CD4-positive, alpha-beta T cell (primary cell): ENCODE measurements around the gene ARID1A. TPM values are rescaled to one million over a fixed set of nuclear protein-coding genes. Genes with fewer than 3 reads are reported as not detected.

Experiments
- ATAC-seq: fragments of 200-7000 bp; cut with Tn5 transposase; one replicate; pipeline ENCODE4 v1.10.0; 2022; ENCODE audit warnings: mild to moderate bottlenecking; ENCODE audit not compliant: poor library complexity
- CTCF ChIA-PET: fragments of 350-600 bp; sonication (Branson Sonifier 250); formaldehyde crosslinking; loops from one replicate; lab custom pipeline; 2021; ENCODE audit warnings: antibody characterized with exemption, inconsistent platforms; lab: Charles Lee
- POLR2A ChIA-PET: fragments of 350-600 bp; sonication (Branson Sonifier 250); formaldehyde crosslinking; loops from one replicate; lab custom pipeline; 2021; ENCODE audit warnings: antibody characterized with exemption, inconsistent platforms; lab: Charles Lee
- DNase-seq, 14 experiments: peaks; one replicate each; pipeline ENCODE4 v3.0.0-alpha.2; 2013 to 2020; ENCODE audit warnings: mixed read lengths in 2 of 14
- H3K27ac ChIP-seq, 2 donors: one replicate each; pipeline versions ENCODE4 v1.5.1 to v1.7.0; 2013; ENCODE audit warnings: low read length in 2 of 2, low read depth in 1 of 2, mild to moderate bottlenecking in 1 of 2
- H3K27me3 ChIP-seq, 2 experiments: 1 replicate in 1 of 2; 2 replicates in 1 of 2; pipeline versions ENCODE4 v1.6.1 to v1.7.0; 2013; ENCODE audit warnings: low read length in 2 of 2, control low read depth in 1 of 2, mild to moderate bottlenecking in 1 of 2, moderate library complexity in 1 of 2; ENCODE audit not compliant: insufficient read depth in 2 of 2, control insufficient read depth in 1 of 2
- H3K36me3 ChIP-seq: one replicate; pipeline ENCODE4 v1.6.1; 2013; ENCODE audit warnings: low read length, control low read depth; ENCODE audit not compliant: insufficient read depth
- H3K4me1 ChIP-seq: one replicate; pipeline ENCODE4 v1.6.1; 2013; ENCODE audit warnings: low read length, control low read depth; ENCODE audit not compliant: insufficient read depth
- H3K4me3 ChIP-seq: one replicate; pipeline ENCODE4 v1.5.1; 2013; ENCODE audit warnings: mild to moderate bottlenecking, low read length, moderate library complexity
- H3K9me3 ChIP-seq, 2 experiments: 1 replicate in 1 of 2; 2 replicates in 1 of 2; pipeline versions ENCODE4 v1.6.1 to v1.7.0; 2013; ENCODE audit warnings: low read length in 2 of 2, mild to moderate bottlenecking in 2 of 2, control low read depth in 1 of 2, moderate library complexity in 1 of 2; ENCODE audit not compliant: control insufficient read depth in 1 of 2, insufficient read depth in 1 of 2
- H3K27ac Mint-ChIP-seq: one replicate; pipeline ENCODE4 v1.8.0; 2020; ENCODE audit warnings: mixed read lengths
- H3K27me3 Mint-ChIP-seq: one replicate; pipeline ENCODE4 v1.8.0; 2021; ENCODE audit warnings: mixed read lengths
- H3K36me3 Mint-ChIP-seq: one replicate; pipeline ENCODE4 v1.8.0; 2021; ENCODE audit warnings: low read depth, mixed read lengths
- H3K4me1 Mint-ChIP-seq: one replicate; pipeline ENCODE4 v1.8.0; 2021; ENCODE audit warnings: low read depth, mixed read lengths
- H3K4me3 Mint-ChIP-seq: one replicate; pipeline ENCODE4 v1.8.0; 2020; ENCODE audit warnings: mild to moderate bottlenecking, mixed read lengths
- H3K9me3 Mint-ChIP-seq: one replicate; pipeline ENCODE4 v1.8.0; 2020; ENCODE audit warnings: mixed read lengths
- intact Hi-C, 2 experiments: fragments of 100-400 bp; cut with DNase I in 1 of 2; cut with micrococcal nuclease in 1 of 2; formaldehyde crosslinking; loops; one replicate each; pipeline versions ENCODE4 v1.15.1 to v1.9.0; 2023 to 2025; cut with DNase I, micrococcal nuclease
- total RNA-seq, 174 experiments: library from RNA in 2 of 174; stranded (reverse) in 2 of 174; gene quantifications; one replicate each; pipeline ENCODE4 v1.2.3 and lab custom pipeline; 2021 to 2026
- TF ChIP-seq, protein P1 (sequence below): fragments of 200-600 bp; IDR thresholded peaks from one replicate; pipeline ENCODE4 v1.8.0; 2022; ENCODE audit warnings: antibody characterized with exemption, mild to moderate bottlenecking

The ARID1A gene
- total RNA-seq, 2 experiments from 2014 or later = 102 to 103 TPM

DNA sequence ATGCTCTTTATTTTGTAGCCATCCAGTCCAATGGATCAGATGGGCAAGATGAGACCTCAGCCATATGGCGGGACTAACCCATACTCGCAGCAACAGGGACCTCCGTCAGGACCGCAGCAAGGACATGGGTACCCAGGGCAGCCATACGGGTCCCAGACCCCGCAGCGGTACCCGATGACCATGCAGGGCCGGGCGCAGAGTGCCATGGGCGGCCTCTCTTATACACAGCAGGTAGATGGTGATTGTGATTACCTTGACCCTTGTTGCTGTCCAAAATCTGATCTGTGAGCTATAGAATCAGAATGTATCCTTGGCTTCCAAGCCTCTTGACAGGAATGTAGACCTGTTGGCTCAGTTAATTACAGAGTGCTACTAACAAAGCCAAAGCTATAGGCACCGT lies 33.8 kb downstream of the ARID1A start:
- peaks cover 63% of the 10 kb centered on the region for H3K36me3 Mint-ChIP-seq

DNA sequence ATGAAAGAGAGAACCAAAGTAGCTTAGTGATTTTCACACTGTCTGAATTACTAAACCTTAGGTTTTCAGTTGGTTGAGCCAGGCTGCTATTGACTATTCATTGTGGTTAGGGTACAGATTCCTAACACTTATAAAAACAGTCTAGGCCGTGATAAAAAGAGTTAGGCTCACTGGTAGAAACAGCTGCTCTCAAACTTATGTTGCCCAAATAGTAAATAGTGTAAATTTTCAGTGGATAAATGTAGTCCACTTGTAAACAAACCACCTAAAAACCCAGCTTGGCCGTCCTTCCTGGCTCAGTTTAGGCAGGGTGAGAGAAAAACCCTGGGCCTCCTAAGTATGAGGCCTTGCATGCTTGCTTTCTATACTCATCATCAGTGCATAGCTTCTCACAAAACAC lies 34.9 kb downstream of the ARID1A start:
- no peaks in the 10 kb centered on the region for H3K9me3 Mint-ChIP-seq
- no peak for DNase-seq
- no peaks in the 10 kb centered on the region for H3K27me3 Mint-ChIP-seq
- intact Hi-C loops = no loop called here
- ATAC-seq = no peak
- no peaks in the 10 kb centered on the region for H3K9me3 ChIP-seq
- TF ChIP-seq, protein P1, sequence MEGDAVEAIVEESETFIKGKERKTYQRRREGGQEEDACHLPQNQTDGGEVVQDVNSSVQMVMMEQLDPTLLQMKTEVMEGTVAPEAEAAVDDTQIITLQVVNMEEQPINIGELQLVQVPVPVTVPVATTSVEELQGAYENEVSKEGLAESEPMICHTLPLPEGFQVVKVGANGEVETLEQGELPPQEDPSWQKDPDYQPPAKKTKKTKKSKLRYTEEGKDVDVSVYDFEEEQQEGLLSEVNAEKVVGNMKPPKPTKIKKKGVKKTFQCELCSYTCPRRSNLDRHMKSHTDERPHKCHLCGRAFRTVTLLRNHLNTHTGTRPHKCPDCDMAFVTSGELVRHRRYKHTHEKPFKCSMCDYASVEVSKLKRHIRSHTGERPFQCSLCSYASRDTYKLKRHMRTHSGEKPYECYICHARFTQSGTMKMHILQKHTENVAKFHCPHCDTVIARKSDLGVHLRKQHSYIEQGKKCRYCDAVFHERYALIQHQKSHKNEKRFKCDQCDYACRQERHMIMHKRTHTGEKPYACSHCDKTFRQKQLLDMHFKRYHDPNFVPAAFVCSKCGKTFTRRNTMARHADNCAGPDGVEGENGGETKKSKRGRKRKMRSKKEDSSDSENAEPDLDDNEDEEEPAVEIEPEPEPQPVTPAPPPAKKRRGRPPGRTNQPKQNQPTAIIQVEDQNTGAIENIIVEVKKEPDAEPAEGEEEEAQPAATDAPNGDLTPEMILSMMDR = no peak
- H3K27me3 ChIP-seq = no peaks in the 10 kb centered on the region
- ChIA-PET CTCF (interaction anchor here (1.3 kb wide), 1 partner anchor 53 kb away, joined by 4 read pairs; no protein-coding TSS in a partner anchor), POLR2A (interaction anchor here (0.9 to 3.9 kb wide), 3 partner anchors 9 to 38 kb away, joined by 3 to 19 read pairs (median 8); no protein-coding TSS in a partner anchor)
- peaks cover 62% of the 10 kb centered on the region for H3K36me3 ChIP-seq
- peaks cover 56% of the 10 kb centered on the region for H3K4me1 ChIP-seq
- H3K4me3 ChIP-seq = no peak overlapping the region
- peak overlapping the region in 1 of 2 donors; percentile 15 for H3K27ac ChIP-seq
- peak overlapping the region; percentile 84 for H3K27ac Mint-ChIP-seq
- H3K4me3 Mint-ChIP-seq = no peak overlapping the region
- H3K4me1 Mint-ChIP-seq = peaks cover 94% of the 10 kb centered on the region
- peaks cover 71% of the 10 kb centered on the region for H3K36me3 Mint-ChIP-seq

More for the DNA sequence above, 33.8 kb downstream of the ARID1A start:
- H3K27ac Mint-ChIP-seq = peak overlapping the region; percentile 85
- ChIA-PET CTCF (interaction anchor here (1.1 to 3.4 kb wide), 3 partner anchors 10 to 33 kb away, joined by 3 to 12 read pairs (median 12); no protein-coding TSS in a partner anchor), POLR2A (interaction anchor here (1.6 to 4.3 kb wide), 4 partner anchors 13 to 37 kb away, joined by 8 to 29 read pairs (median 23); no protein-coding TSS in a partner anchor)
- H3K27me3 ChIP-seq = no peaks in the 10 kb centered on the region
- DNase-seq (no peak), ATAC-seq (no peak)
- H3K9me3 ChIP-seq = no peaks in the 10 kb centered on the region
- no peak overlapping the region for H3K4me3 Mint-ChIP-seq
- no peaks in the 10 kb centered on the region for H3K27me3 Mint-ChIP-seq
- peaks cover 55% of the 10 kb centered on the region for H3K36me3 ChIP-seq
- no peak overlapping the region for H3K27ac ChIP-seq
- no peaks in the 10 kb centered on the region for H3K9me3 Mint-ChIP-seq
- peaks cover 59% of the 10 kb centered on the region for H3K4me1 ChIP-seq
- intact Hi-C loops = loop anchor here in 1 of 2 experiments (10.0 kb wide), 1 partner anchor 55 kb away; the partner anchor contains the start of gene PIGV
- TF ChIP-seq, protein P1 = no peak
- H3K4me1 Mint-ChIP-seq = peaks cover 99% of the 10 kb centered on the region
- no peak overlapping the region for H3K4me3 ChIP-seq

DNA sequence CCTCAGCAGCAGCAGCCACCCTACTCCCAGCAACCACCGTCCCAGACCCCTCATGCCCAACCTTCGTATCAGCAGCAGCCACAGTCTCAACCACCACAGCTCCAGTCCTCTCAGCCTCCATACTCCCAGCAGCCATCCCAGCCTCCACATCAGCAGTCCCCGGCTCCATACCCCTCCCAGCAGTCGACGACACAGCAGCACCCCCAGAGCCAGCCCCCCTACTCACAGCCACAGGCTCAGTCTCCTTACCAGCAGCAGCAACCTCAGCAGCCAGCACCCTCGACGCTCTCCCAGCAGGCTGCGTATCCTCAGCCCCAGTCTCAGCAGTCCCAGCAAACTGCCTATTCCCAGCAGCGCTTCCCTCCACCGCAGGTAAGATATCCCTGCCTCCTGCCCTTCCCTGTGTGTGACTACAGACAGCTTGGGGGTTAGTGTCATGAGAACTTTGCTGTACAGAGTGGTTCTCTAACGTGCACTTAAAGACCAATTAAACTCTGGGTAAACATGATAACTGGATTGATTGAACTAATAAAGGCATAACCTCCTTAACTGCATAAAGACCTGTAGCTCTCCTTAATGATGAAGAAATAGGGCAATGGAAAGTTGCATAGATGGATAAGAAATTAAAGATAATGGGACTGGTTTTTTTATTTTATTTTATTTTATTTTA lies 35.6 kb downstream of the ARID1A start:
- DNase-seq (no peak), ATAC-seq (no peak)
- H3K9me3 ChIP-seq = no peaks in the 10 kb centered on the region
- ChIA-PET CTCF (interaction anchor here (1.0 to 1.4 kb wide), 3 partner anchors 12 to 54 kb away, joined by 3 to 4 read pairs (median 4); no protein-coding TSS in a partner anchor), POLR2A (interaction anchor here (0.9 to 3.9 kb wide), 4 partner anchors 8 to 39 kb away, joined by 3 to 19 read pairs (median 6); no protein-coding TSS in a partner anchor)
- Mint-ChIP-seq H3K4me3 (no peak overlapping the region), H3K27ac (peak overlapping the region; percentile 84), H3K27me3 (no peaks in the 10 kb centered on the region), H3K4me1 (peaks cover 90% of the 10 kb centered on the region), H3K36me3 (peaks cover 73% of the 10 kb centered on the region), H3K9me3 (no peaks in the 10 kb centered on the region)
- peaks cover 49% of the 10 kb centered on the region for H3K4me1 ChIP-seq
- peaks cover 67% of the 10 kb centered on the region for H3K36me3 ChIP-seq
- no peaks in the 10 kb centered on the region for H3K27me3 ChIP-seq
- peak overlapping the region in 1 of 2 donors; percentile 15 for H3K27ac ChIP-seq
- TF ChIP-seq, protein P1 = no peak
- intact Hi-C loops = no loop called here
- no peak overlapping the region for H3K4me3 ChIP-seq
